Right ventricle myocardium superior (tissue), 1 donor: ENCODE results near the gene STK38. TPM values are rescaled to one million over a fixed set of nuclear protein-coding genes. Genes with fewer than 3 reads are reported as not detected.
"Not testable (repeated sequence)": the region's sequence is repeated elsewhere in the genome, so short reads cannot be mapped to it uniquely, and the experiment has no call there.

Experiments used
- ATAC-seq: fragments of 200-7000 bp; cut with Tn5 transposase; one replicate; pipeline ENCODE4 v1.9.1; 2020; ENCODE audit warnings: mild to moderate bottlenecking; ENCODE audit not compliant: poor library complexity
- DNase-seq: peaks from one replicate; pipeline ENCODE4 v3.0.0-alpha.2; 2020
- intact Hi-C: fragments of 100-400 bp; cut with DNase I; formaldehyde crosslinking; loops from one replicate; pipeline ENCODE4 v1.11.2; 2022
- long read RNA-seq: library from polyadenylated mRNA; unstranded; transcript quantifications from one replicate; pipeline ENCODE4 v2.0.0, GENCODE V29; 2021
- total RNA-seq: library from RNA; stranded (reverse); fragmentation: NEBNext Ultra II Directional; extraction: Animal tissue kit (Norgen Biotek cat#: 25700); gene quantifications from one replicate; pipeline ENCODE4 v1.2.1, GENCODE V29; 2021
- donor health status: DM: no; HTN: yes; CAD: no; lungs with severe emphysema.

STK38 gene
- total RNA-seq: 21.2 TPM
- long read RNA-seq, transcript STK38-201 (14 exons, 3,576 nt): major isoform, 36 of 126 reads
- long read RNA-seq, partial matches to known transcripts: 2 of 126 reads
- long read RNA-seq, other reads (novel, unspliced or antisense): 88 of 126 reads

DNA sequence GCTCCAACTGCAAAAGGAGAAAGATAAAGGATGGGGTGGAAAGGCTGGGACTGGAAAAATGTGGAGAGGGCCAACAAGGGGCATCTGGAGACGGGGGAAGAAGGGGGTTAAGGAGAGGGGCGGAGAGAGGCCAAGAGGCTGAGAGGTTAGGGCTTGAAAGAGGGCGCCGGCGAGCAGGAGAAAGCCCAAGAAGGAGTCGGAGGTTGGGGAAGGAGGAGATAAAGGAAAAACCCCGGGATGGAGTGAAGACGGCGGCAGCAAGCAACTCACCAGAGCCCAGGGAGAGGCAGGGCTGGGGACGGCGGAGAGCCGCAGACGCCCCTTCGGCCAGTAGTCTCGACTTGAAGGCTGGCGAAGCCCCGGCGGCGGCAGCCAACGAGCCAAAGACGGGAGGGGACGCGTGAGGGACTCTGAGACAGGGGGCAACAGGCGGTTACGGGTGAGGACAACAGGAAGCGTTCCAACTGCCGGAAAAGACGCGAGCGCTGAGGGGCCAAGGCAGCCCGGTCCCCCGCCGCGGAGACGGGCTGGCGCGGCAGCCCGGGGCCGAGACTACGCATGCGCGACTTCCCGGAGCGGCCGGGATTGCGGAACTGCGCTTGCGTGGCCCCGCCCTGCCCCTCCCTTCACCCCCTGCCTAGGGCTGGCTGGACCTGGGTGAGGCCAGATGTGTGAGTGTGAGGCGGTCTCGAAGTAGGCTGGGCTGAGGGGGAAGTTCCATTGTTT is at the start of gene STK38:
Gene STK38, minus strand, starts transcription at position 560 of the 726 bp plus-strand sequence. CDS start 7,277 bp downstream, outside the sequence.
- intact Hi-C loops: loop anchor here (5.0 kb wide), 1 partner anchor 45 kb away; the partner anchor contains the start of gene SRSF3
- peak; percentile 98 for ATAC-seq
- DNase-seq: peak; percentile 95

- ATAC-seq (no peak), DNase-seq (no peak)
- intact Hi-C loops: loop anchor here (10.0 kb wide), 1 partner anchor 152 kb away; the partner anchor contains the start of genes KCTD20 and PXT1
Measured at GRCh38 chr6:36596356-36596755, 49.1 kb upstream of the STK38 start.

GRCh38 chr6:36594816-36595643 is 47.8 kb upstream of the STK38 start:
- ATAC-seq (peak; percentile 54), DNase-seq (no peak)
- intact Hi-C loops: loop anchor here (5.0 to 10.0 kb wide), 2 partner anchors 48 to 150 kb away; partner anchors contain the start of genes KCTD20, PXT1 and STK38

DNA sequence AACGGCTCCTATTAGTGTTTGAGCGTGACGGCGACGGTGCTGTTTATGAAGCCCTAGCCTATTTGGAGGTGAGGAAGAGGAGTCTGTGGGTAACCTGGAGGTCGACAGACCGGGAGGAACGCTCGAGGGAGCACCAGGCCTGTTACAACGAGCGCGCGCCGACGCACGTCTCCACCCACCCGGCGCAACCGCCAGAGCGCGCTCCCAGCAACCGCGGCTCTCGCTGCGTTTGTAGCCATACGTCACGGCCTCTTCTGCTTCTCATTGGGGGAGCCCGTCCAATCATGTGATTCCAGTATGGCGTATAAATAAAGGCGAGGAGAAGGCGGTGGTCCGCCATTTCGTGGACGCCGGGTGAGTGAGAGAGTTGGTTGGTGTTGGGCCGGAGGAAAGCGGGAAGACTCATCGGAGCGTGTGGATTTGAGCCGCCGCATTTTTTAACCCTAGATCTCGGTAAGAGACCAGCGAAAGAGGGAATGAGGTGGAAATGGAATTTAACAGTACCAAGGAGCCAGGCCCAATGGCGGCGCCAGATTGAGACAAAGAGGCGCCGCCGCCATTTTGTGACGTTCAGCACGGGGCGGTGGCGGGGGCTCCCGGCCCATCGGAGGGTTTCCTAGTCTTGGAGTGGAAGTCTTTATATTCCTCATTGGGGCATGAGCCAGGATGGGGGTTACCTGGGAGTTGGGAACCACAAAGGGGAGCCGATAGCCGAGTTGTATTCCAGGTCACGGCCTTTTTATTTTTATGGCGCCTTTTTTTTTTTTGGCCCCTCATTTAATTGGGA is 46.9 kb upstream of the STK38 start, which contains the start of gene SRSF3:
Gene SRSF3, plus strand, starts transcription at position 334 of the 787 bp plus-strand sequence. CDS start 2,401 bp downstream, outside the sequence.
- intact Hi-C loops: loop anchor here (5.0 to 10.0 kb wide), 2 partner anchors 47 to 149 kb away; partner anchors contain the start of genes KCTD20, PXT1 and STK38
- peak; percentile 98 for ATAC-seq
- DNase-seq: peak; percentile 97

- peak; percentile 32 for ATAC-seq
- no peak for DNase-seq
- intact Hi-C loops: loop anchor here (5.0 to 10.0 kb wide), 2 partner anchors 46 to 149 kb away; partner anchors contain the start of genes KCTD20, PXT1 and STK38
Measured at GRCh38 chr6:36593569-36594028, 46.3 kb upstream of the STK38 start.

DNA sequence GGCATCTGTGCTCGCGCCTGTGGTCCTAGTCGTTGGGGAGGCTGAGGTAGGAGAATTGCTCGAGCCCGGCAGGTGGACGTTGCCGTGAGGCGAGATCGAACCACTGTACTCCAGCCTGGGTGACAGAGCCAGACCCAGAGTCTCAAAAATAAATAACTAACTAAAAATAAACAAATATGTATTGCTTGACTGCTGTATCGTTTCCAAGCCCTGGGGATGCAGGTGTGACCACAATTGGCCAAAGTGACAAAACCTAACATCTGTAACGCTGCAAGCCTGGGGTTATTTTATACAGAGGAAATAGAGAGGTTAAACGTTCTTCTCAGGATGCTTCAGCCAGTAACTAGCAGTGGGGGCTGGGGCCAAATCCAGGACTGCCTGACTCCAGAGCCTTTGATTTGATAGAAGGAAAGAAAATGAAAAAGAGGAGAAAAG is 45.0 kb upstream of the STK38 start:
- DNase-seq: no peak
- no peak for ATAC-seq
- intact Hi-C loops: loop anchor here (5.0 to 10.0 kb wide), 2 partner anchors 45 to 147 kb away; partner anchors contain the start of genes KCTD20, PXT1 and STK38

DNA sequence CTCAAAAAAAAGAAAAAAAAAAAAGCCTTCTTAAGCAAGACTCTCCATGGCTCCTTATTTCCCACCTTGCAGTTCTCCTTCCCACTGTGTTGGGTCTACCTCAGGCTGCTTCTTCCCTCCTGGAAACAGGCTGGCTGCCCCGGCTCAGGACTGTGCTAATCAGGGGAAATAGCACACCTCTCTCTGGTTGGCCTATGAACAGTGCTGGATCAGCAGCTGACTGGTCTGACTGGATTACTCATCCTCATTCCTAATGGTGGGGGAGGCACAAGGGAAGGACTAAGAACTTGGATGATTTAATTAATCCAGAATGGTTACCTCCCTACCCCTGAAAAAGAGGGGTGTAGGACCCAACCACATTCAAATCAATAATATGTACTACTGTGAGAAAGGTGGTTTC is 43.0 kb upstream of the STK38 start:
- intact Hi-C loops: loop anchor here (5.0 to 10.0 kb wide), 2 partner anchors 43 to 145 kb away; partner anchors contain the start of genes KCTD20, PXT1 and STK38
- no peak for DNase-seq
- no peak for ATAC-seq

DNA sequence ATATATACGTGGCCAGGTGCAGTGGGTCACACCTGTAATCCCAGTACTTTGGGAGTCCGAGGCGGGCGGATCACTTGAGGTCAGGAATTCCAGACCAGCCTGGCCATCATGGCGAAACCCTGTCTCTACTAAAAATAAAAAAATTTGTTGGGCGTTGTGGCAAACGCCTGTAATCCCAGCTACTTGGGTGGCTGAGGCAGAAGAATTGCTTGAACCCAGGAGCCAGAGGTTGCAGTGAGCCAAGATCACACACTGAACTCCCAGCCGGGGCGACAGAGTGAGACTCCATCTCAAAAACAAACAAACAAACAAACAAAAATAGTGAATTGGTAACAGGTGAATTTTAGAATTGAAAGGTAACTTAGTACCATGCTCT is 41.7 kb upstream of the STK38 start:
- ATAC-seq, DNase-seq, intact Hi-C loops: not testable (repeated sequence)

- DNase-seq (no peak), ATAC-seq (no peak)
- intact Hi-C loops: no loop called here
Measured at GRCh38 chr6:36586606-36587005, 39.3 kb upstream of the STK38 start.

GRCh38 chr6:36581716-36582115 is 34.4 kb upstream of the STK38 start:
- no peak for ATAC-seq

GRCh38 chr6:36580184-36580526 is 32.9 kb upstream of the STK38 start:
- DNase-seq: no peak
- ATAC-seq: no peak
- intact Hi-C loops: no loop called here

More at GRCh38 chr6:36581716-36582115, 34.4 kb upstream of the STK38 start:
- intact Hi-C loops: no loop called here
- DNase-seq: no peak

GRCh38 chr6:36578431-36578830 is 31.2 kb upstream of the STK38 start:
- intact Hi-C loops: no loop called here
- DNase-seq (no peak), ATAC-seq (no peak)

DNA sequence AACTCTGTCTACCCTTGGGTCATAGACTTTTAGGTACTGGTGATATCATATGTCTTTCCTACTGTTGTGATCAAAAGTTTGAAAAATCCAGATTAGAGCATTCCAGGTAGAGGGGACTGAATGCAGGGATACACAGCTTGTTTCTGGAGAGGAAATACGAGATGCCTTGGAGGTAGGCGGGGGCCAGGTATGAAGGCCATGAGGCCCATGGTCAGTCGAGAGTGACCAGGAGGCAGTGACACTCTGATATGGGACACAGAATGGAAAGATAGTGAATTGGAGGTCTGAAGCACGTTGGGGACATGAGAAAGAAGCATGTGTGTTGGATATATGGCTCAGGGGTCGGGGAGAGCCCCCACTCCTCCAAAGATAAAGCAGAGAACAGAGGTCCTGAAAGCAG is 30.8 kb upstream of the STK38 start:
- DNase-seq (no peak), ATAC-seq (no peak)
- intact Hi-C loops: no loop called here

- intact Hi-C loops: no loop called here
- DNase-seq: no peak
- no peak for ATAC-seq
Measured at GRCh38 chr6:36577301-36577700, 30.0 kb upstream of the STK38 start.

GRCh38 chr6:36576578-36576977 is 29.3 kb upstream of the STK38 start:
- no peak for ATAC-seq
- no peak for DNase-seq
- intact Hi-C loops: no loop called here

DNA sequence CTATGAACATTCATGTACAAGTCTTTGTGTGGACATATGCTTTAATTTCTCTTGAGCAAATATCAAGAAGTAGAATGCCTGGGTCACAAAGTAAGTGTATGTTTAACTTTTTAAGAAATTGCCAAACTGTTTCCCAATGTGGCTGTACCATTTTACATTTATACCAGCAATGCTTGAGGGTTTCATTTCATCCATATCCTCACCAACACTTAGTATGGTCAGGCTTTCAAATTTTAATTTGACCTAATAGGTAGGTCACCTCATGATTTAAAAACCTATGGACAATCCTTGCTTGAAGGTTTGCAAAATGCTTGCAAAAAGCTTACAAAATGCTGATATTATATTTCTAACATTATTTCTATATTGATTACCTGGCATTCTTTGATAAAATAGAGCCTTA is 27.4 kb upstream of the STK38 start:
- no peak for DNase-seq
- ATAC-seq: no peak
- intact Hi-C loops: no loop called here

DNA sequence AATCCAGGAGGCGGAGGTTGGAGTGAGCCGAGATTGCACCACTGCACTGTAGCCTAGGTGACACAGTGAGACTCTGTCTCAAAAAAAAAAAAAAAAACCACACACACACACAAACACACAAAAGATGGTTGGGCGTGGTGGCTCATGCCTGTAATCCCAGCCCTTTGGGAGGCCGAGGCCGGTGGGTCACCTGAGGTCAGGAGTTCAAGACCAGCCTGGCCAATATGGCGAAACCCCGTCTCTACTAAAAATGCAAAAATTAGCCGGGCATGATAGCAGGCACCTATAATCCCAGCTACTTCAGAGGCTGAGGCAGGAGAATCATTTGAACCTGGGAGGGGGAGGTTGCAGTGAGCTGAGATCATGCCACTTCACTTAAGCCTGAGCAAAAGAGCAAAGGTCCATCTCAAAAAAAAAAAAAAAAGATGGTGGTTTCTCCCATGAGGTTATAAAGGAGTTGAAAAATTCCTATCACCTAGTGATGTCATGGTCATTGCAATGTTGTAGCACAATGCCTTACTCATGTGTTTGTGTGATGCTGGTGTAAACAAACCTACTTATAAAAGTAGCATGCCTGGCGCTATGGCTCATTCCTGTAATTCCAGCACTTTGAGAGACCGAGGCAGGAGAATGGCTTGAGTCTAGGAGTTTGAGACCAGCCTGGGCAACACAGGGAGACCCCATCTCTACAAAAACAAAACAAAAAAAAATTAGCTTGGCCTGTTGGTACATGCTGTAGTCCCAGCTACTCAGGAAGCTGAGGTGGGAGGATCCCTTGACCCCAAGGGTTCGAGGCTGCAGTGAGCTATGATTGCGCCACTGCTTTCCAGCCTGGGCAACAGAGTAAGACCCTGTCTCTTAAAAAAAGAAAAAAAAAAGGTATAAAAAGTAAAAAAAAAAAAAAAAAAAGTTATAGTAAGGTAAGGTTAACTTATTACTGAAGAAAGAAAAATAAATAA is 25.4 kb upstream of the STK38 start:
- ATAC-seq, DNase-seq, intact Hi-C loops: not testable (repeated sequence)
